Left lung (tissue), 10 donors: Measurements from ENCODE around the gene BFSP2. TPM values are rescaled to one million over a fixed set of nuclear protein-coding genes. Genes with fewer than 3 reads are reported as not detected.

Experiments
- ATAC-seq: fragments of 200-7000 bp; cut with Tn5 transposase; one replicate; pipeline ENCODE4 v1.9.1; 2020; ENCODE audit warnings: moderate library complexity
- DNase-seq, 4 donors: peaks; one replicate each; pipeline ENCODE4 v3.0.0-alpha.2; 2013 to 2020
- H3K27ac ChIP-seq, 2 donors: fragments of 200-600 bp; sonication (generic) in 1 of 2; one replicate each; pipeline versions ENCODE4 v1.5.0 to v1.8.0; 2020 to 2021
- H3K27me3 ChIP-seq, 2 donors: fragments of 200-600 bp; sonication (generic) in 1 of 2; one replicate each; pipeline versions ENCODE4 v1.5.0 to v1.8.0; 2020 to 2021
- H3K36me3 ChIP-seq, 2 donors: fragments of 200-600 bp; sonication (generic) in 1 of 2; one replicate each; pipeline versions ENCODE4 v1.5.0 to v1.8.0; 2020 to 2021
- H3K4me1 ChIP-seq, 2 donors: fragments of 200-600 bp; one replicate each; pipeline ENCODE4 v1.8.0; 2021
- H3K4me3 ChIP-seq, 2 donors: fragments of 200-600 bp; sonication (generic) in 1 of 2; one replicate each; pipeline versions ENCODE4 v1.5.0 to v1.8.0; 2020 to 2021; ENCODE audit warnings: mild to moderate bottlenecking in 1 of 2
- H3K9me3 ChIP-seq, 2 donors: fragments of 200-600 bp; sonication (generic) in 1 of 2; one replicate each; pipeline versions ENCODE4 v1.5.0 to v1.8.0; 2020 to 2021
- intact Hi-C, 2 donors: fragments of 100-400 bp; cut with DNase I; formaldehyde crosslinking; loops; one replicate each; pipeline versions ENCODE4 v1.11.2 to v1.14.2; 2022
- polyA plus RNA-seq, 6 donors: library from polyadenylated mRNA; unstranded; fragments of 120-200 nt; gene quantifications; one replicate each; pipeline ENCODE4 v1.2.1, GENCODE V29; 2013; ENCODE audit not compliant: insufficient read length in 6 of 6
- total RNA-seq, 2 donors: library from RNA; stranded (reverse); fragmentation: NEBNext Ultra II Directional; extraction: Animal tissue kit (Norgen Biotek cat#: 25700); gene quantifications; one replicate each; pipeline ENCODE4 v1.2.1, GENCODE V29; 2021
- TF ChIP-seq, protein P1 (sequence below), 2 donors: fragments of 200-600 bp; sonication (generic) in 1 of 2; IDR thresholded peaks; one replicate each; pipeline versions ENCODE4 v1.5.0 to v1.8.0; 2021; ENCODE audit warnings: antibody characterized with exemption in 2 of 2
- donor health status: DM: no; HTN: yes; CAD: no.
- donor health status: DM: no; HTN: no; CAD: no.

Gene BFSP2
- total and polyA plus RNA-seq, 8 donors = not detected

DNA sequence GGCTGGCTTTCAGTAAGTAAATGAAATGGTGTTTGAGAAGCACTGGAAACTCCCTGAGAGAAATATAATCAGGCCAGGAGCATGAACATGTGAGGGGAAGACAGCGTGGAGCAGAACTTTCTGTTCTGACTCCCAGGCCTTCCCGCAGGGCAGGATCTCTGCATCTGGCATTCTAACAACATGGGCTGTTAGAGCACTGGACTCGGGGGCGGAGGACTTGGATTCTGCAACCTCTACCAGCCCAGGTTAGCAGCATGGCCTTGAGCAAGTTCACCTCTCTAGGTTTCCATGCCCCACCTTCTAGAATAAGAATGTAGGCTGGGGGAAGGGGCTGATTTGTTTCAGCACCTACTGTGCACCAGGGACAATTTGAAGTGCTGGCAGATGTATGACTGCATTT, 12.5 kb upstream of the BFSP2 start:
- no peaks in the 10 kb centered on the region for H3K36me3 ChIP-seq
- DNase-seq (no peak), ATAC-seq (no peak)
- H3K9me3 ChIP-seq = no peaks in the 10 kb centered on the region
- no peaks in the 10 kb centered on the region for H3K27me3 ChIP-seq
- TF ChIP-seq, protein P1, sequence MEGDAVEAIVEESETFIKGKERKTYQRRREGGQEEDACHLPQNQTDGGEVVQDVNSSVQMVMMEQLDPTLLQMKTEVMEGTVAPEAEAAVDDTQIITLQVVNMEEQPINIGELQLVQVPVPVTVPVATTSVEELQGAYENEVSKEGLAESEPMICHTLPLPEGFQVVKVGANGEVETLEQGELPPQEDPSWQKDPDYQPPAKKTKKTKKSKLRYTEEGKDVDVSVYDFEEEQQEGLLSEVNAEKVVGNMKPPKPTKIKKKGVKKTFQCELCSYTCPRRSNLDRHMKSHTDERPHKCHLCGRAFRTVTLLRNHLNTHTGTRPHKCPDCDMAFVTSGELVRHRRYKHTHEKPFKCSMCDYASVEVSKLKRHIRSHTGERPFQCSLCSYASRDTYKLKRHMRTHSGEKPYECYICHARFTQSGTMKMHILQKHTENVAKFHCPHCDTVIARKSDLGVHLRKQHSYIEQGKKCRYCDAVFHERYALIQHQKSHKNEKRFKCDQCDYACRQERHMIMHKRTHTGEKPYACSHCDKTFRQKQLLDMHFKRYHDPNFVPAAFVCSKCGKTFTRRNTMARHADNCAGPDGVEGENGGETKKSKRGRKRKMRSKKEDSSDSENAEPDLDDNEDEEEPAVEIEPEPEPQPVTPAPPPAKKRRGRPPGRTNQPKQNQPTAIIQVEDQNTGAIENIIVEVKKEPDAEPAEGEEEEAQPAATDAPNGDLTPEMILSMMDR (IDR thresholded peaks at IDR 0.05) = no peak
- intact Hi-C loops = loop anchor here in 1 of 2 donors (10.0 kb wide), 1 partner anchor 653 kb away; no protein-coding TSS in a partner anchor
- no peak overlapping the region for H3K27ac ChIP-seq
- H3K4me3 ChIP-seq = no peak overlapping the region
- peaks cover 0 to 10% of the 10 kb centered on the region in 2 donors for H3K4me1 ChIP-seq

DNA sequence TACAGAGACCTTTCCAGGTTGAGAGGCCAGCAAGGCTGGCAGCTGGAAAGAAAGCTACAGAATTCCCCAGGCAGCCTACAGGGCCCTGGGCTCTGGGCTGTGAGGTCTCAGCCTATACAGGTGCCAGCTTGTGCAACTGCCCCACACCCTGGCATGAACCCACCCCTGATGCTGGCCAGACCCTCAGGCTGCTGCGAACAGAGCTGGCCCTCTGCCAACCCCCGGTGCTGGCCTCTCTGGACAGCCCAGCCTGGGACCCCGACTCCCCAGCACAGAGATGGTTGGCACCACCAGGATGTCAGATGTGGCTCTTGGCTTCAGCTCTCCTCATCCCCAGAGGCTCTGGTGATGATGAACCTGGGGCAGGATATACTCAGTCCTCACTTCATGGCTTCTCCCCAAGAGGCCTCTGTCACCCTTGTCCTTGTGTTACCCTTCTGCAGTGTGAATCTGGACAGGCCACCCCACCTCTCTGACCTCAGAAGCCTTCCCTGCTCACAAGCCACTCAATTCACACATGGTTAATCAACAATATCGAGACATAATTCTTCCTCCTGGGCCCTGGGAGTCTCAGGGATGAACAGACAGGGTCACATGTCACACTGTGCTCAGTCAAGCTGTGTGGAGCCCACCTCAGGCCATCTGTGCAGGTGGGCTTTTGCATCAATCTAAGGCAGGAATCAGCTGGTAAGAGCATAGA, 11.0 kb upstream of the BFSP2 start:
- intact Hi-C loops = loop anchor here in 1 of 2 donors (10.0 kb wide), 1 partner anchor 654 kb away; no protein-coding TSS in a partner anchor
- no peaks in the 10 kb centered on the region for H3K36me3 ChIP-seq
- DNase-seq = no peak
- no peaks in the 10 kb centered on the region for H3K9me3 ChIP-seq
- no peak for ATAC-seq
- no peak overlapping the region for H3K27ac ChIP-seq
- TF ChIP-seq, protein P1 (IDR thresholded peaks at IDR 0.05) = no peak
- no peak overlapping the region for H3K4me3 ChIP-seq
- peaks cover 0 to 7% of the 10 kb centered on the region in 2 donors for H3K4me1 ChIP-seq
- H3K27me3 ChIP-seq = no peaks in the 10 kb centered on the region

DNA sequence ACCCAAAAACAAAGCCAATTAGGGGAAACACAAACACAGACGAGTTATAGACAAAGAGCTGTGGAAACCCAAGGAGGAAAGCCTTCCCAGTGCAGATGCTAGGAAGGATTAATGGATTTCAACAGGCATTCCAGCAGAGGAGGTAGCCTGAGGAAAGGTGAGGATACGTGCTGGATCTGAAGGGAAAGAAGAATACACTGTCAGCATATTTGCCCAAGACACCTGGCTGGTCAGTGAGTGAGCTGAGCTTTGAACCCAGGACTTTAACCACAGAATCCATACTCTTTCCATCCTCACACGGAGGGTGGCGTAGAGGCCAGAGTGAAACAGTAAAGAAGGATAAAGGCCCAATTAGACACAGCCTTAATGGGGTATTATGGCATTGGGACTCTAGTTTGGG, 9.1 kb upstream of the BFSP2 start:
- intact Hi-C loops = no loop called here
- no peaks in the 10 kb centered on the region for H3K27me3 ChIP-seq
- TF ChIP-seq, protein P1 (IDR thresholded peaks at IDR 0.05) = no peak
- no peak for ATAC-seq
- no peaks in the 10 kb centered on the region for H3K36me3 ChIP-seq
- H3K4me1 ChIP-seq = no peaks in the 10 kb centered on the region
- H3K27ac ChIP-seq = no peak overlapping the region
- H3K4me3 ChIP-seq = no peak overlapping the region
- DNase-seq = no peak
- H3K9me3 ChIP-seq = no peaks in the 10 kb centered on the region

DNA sequence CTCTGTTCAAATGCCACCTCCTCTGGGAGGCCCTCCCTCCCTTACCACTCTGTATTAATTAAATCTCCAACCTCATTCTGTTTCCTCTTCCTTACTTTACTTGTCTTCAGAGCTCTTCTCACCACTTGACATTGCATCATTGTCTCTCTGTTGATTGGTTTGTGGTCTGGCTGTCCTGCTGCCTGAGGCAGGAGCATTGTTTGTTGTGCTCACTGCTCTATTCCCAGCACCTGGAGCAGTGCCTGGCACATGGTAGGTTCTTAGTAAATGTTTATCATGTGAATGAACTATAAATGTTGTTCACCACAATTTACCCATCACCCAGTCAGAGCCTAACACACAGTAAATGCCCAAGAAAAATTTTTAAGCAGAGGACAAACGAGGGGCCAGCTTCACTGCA, 6.7 kb upstream of the BFSP2 start:
- TF ChIP-seq, protein P1 (IDR thresholded peaks at IDR 0.05) = no peak
- no peak for DNase-seq
- ATAC-seq = no peak
- no peaks in the 10 kb centered on the region for H3K27me3 ChIP-seq
- H3K9me3 ChIP-seq = no peaks in the 10 kb centered on the region
- intact Hi-C loops = no loop called here
- no peak overlapping the region for H3K27ac ChIP-seq
- H3K4me1 ChIP-seq = no peaks in the 10 kb centered on the region
- H3K36me3 ChIP-seq = no peaks in the 10 kb centered on the region
- H3K4me3 ChIP-seq = no peak overlapping the region

GRCh38 chr3:133393691-133394474, 6.0 kb upstream of the BFSP2 start:
- Histone ChIP-seq H3K27ac (no peak overlapping the region), H3K36me3 (no peaks in the 10 kb centered on the region), H3K27me3 (no peaks in the 10 kb centered on the region), H3K4me1 (no peaks in the 10 kb centered on the region), H3K9me3 (no peaks in the 10 kb centered on the region), H3K4me3 (no peak overlapping the region)
- ATAC-seq (peak; percentile 40), DNase-seq (no peak)
- intact Hi-C loops = no loop called here
- TF ChIP-seq, protein P1 (IDR thresholded peaks at IDR 0.05) = no peak
